ENCODE results near the gene SLC44A5.
A peak's percentile ranks its signal among the peaks of the same experiment; 100 is the strongest.
"Not testable (repeated sequence)": the region's sequence is repeated elsewhere in the genome, so short reads cannot be mapped to it uniquely, and the experiment has no call there.

Gene SLC44A5

GRCh38 chr1:75233302-75233929 lies 377.5 kb downstream of the SLC44A5 start:
- DNase-seq (ENCODE audit: extremely low spot score, insufficient read length, low read depth) (no peak), FAIRE-seq (peak; percentile 77)

- FAIRE-seq (no peak), DNase-seq (ENCODE audit: extremely low spot score, insufficient read length, low read depth) (no peak)
Observed at GRCh38 chr1:75220072-75220471, 390.8 kb downstream of the SLC44A5 start.

- DNase-seq (ENCODE audit: extremely low spot score, insufficient read length, low read depth) (no peak), FAIRE-seq (no peak)
Observed at GRCh38 chr1:75214017-75214416, 396.9 kb downstream of the SLC44A5 start.

GRCh38 chr1:75211648-75212047 lies 399.3 kb downstream of the SLC44A5 start:
- DNase-seq (ENCODE audit: extremely low spot score, insufficient read length, low read depth) (no peak), FAIRE-seq (no peak)

GRCh38 chr1:75208862-75209261 lies 402.1 kb downstream of the SLC44A5 start:
- DNase-seq (ENCODE audit: extremely low spot score, insufficient read length, low read depth) (no peak), FAIRE-seq (no peak)

GRCh38 chr1:75203415-75204277 lies 407.3 kb downstream of the SLC44A5 start:
- FAIRE-seq (peak; percentile 80), DNase-seq (ENCODE audit: extremely low spot score, insufficient read length, low read depth) (no peak)

GRCh38 chr1:75202751-75203150 lies 408.2 kb downstream of the SLC44A5 start:
- DNase-seq (ENCODE audit: extremely low spot score, insufficient read length, low read depth): no peak
- no peak for FAIRE-seq

GRCh38 chr1:75198761-75199160 lies 412.2 kb downstream of the SLC44A5 start:
- FAIRE-seq (no peak), DNase-seq (ENCODE audit: extremely low spot score, insufficient read length, low read depth) (no peak)

GRCh38 chr1:75198163-75198562 lies 412.8 kb downstream of the SLC44A5 start:
- FAIRE-seq (no peak), DNase-seq (ENCODE audit: extremely low spot score, insufficient read length, low read depth) (no peak)

GRCh38 chr1:75188892-75189291 lies 422.0 kb downstream of the SLC44A5 start:
- DNase-seq (ENCODE audit: extremely low spot score, insufficient read length, low read depth) (no peak), FAIRE-seq (no peak)

GRCh38 chr1:75181214-75181955 lies 429.5 kb downstream of the SLC44A5 start:
- not testable (repeated sequence) for FAIRE-seq; DNase-seq (ENCODE audit: extremely low spot score, insufficient read length, low read depth)

GRCh38 chr1:75174031-75174760 lies 436.7 kb downstream of the SLC44A5 start:
- FAIRE-seq: no peak
- no peak for DNase-seq (ENCODE audit: extremely low spot score, insufficient read length, low read depth)

- DNase-seq (ENCODE audit: extremely low spot score, insufficient read length, low read depth) (no peak), FAIRE-seq (no peak)
Observed at GRCh38 chr1:75172556-75172955, 438.4 kb downstream of the SLC44A5 start.

GRCh38 chr1:75171876-75172275 lies 439.0 kb downstream of the SLC44A5 start:
- no peak for DNase-seq (ENCODE audit: extremely low spot score, insufficient read length, low read depth)
- no peak for FAIRE-seq

GRCh38 chr1:75170981-75171380 lies 439.9 kb downstream of the SLC44A5 start:
- DNase-seq (ENCODE audit: extremely low spot score, insufficient read length, low read depth) (no peak), FAIRE-seq (no peak)

- DNase-seq (ENCODE audit: extremely low spot score, insufficient read length, low read depth) (no peak), FAIRE-seq (no peak)
Observed at GRCh38 chr1:75170011-75170410, 440.9 kb downstream of the SLC44A5 start.

- FAIRE-seq: no peak
- no peak for DNase-seq (ENCODE audit: extremely low spot score, insufficient read length, low read depth)
Observed at GRCh38 chr1:75166821-75167220, 444.1 kb downstream of the SLC44A5 start.

GRCh38 chr1:75165264-75165663 lies 445.6 kb downstream of the SLC44A5 start:
- DNase-seq (ENCODE audit: extremely low spot score, insufficient read length, low read depth): no peak
- no peak for FAIRE-seq

- DNase-seq (ENCODE audit: extremely low spot score, insufficient read length, low read depth) (no peak), FAIRE-seq (no peak)
Observed at GRCh38 chr1:75159154-75159553, 451.8 kb downstream of the SLC44A5 start.
